Measurements from ENCODE around the gene MORC3. TPM values are rescaled to one million over a fixed set of nuclear protein-coding genes. Genes with fewer than 3 reads are reported as not detected.
A peak's percentile ranks its signal among the peaks of the same experiment; 100 is the strongest.

MORC3 gene
- total RNA-seq, 1 donor from 2014 or later: 68.7 TPM

DNA sequence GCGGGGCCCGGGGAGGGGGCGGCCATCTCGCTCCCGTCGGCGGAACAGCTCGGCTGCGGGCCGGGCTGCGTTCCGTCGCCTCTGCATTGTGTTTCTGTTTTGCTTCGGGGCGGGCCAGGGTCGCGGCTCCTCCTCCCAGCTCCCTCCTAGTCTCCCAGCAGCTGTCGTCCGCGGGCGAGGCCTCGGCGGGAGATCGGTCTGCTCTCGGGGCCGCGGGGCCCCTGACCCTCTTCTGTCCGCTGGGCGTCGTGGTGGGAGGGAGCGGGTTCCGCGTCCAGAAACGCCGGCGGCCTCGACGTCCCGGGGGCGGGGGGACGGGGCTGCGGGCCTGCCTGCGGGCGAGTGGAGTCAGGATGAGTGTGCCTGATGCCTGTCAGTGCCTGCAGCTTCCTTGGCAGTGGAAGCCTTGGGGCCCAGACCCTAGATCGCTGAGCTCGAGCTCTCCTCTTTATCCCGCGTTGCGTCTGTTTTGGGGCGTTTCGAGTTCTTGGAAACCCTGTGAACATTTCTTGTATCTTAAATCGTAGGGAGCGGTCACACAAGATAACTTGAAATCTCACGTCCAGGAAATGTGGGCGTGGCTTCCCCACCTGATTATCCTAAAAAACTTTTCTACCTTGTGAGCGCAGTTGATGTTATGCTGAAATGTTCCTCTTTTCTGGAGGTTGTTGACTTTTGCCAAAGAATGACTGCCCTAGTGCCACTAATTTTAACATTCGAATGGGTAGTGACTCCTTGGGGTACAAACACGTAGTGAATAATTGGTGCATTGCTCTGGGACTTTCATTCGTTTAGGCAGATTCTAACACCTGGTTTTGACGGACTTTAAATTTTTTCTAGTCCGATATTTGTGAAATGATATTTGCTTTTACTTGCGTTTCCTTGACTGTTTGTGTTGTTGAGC lies 676 bp downstream of the MORC3 start:
- Histone ChIP-seq H3K79me2 (ENCODE audit: low read depth) (peaks cover 54% of the 10 kb centered on the region), H3K27ac (peak overlapping the region; percentile 94)

DNA sequence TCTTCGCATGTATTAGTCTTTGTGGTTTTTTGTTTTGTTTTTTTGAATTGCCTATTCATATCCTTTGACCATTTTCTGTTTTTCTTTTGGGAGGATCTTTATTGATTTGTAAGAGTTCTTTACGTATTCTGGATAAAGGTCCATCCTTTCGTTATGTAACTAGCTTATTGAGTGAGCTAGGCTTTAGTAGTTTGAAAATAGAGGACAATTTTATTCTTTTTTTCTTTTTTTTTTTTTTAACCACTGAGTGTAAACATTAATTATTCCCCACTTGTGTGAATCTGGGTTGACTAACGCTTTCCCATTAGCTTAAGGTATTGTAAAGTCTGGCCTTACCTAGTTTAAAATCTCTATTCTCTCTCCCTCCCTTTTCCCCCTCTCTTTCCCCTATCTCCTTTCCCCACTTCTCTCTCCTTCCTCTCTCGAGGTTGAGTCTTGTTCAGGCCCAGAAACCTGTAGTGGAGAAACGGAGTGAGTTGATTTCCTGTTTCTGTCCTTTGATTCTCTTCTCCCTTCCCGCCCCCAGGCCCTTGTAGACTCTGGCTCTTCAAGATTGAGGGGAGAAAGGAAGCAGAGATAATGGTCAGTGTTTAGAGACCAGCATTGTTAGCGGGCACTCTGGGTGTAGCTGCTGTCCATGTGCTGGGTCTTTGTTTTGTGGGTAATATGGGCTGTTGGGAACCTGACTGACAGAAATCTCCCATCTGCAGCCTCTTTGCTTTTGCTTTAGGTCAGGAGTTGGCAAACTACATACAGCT lies 1.5 kb downstream of the MORC3 start:
- Histone ChIP-seq H3K27ac (peak overlapping the region; percentile 62), H3K4me2 (peak overlapping the region; percentile 92), H3K9ac (peak overlapping the region; percentile 80), H3K27me3 (no peaks in the 10 kb centered on the region), H3K36me3 (no peaks in the 10 kb centered on the region), H3K4me1 (peaks cover 13% of the 10 kb centered on the region), H3K9me3 (ENCODE audit: low read depth) (no peaks in the 10 kb centered on the region), H3F3A (ENCODE audit: low read depth) (peaks cover 26% of the 10 kb centered on the region), H3K79me2 (ENCODE audit: low read depth) (peaks cover 63% of the 10 kb centered on the region), H3K4me3 (peak overlapping the region; percentile 74), H2AFZ (replicated peaks) (no peak overlapping the region), H4K20me1 (ENCODE audit: low read depth) (peaks cover 34% of the 10 kb centered on the region)
- Mint-ChIP-seq H3K36me3 (peaks cover 24% of the 10 kb centered on the region), H3K4me1 (peaks cover 18% of the 10 kb centered on the region), H3K27me3 (ENCODE audit: insufficient read depth, low read depth) (peaks cover 4% of the 10 kb centered on the region), H3K4me3 (peak overlapping the region; percentile 97), H3K9me3 (peaks cover 4% of the 10 kb centered on the region), H3K27ac (peak overlapping the region; percentile 86)
- TF ChIP-seq, protein P1, sequence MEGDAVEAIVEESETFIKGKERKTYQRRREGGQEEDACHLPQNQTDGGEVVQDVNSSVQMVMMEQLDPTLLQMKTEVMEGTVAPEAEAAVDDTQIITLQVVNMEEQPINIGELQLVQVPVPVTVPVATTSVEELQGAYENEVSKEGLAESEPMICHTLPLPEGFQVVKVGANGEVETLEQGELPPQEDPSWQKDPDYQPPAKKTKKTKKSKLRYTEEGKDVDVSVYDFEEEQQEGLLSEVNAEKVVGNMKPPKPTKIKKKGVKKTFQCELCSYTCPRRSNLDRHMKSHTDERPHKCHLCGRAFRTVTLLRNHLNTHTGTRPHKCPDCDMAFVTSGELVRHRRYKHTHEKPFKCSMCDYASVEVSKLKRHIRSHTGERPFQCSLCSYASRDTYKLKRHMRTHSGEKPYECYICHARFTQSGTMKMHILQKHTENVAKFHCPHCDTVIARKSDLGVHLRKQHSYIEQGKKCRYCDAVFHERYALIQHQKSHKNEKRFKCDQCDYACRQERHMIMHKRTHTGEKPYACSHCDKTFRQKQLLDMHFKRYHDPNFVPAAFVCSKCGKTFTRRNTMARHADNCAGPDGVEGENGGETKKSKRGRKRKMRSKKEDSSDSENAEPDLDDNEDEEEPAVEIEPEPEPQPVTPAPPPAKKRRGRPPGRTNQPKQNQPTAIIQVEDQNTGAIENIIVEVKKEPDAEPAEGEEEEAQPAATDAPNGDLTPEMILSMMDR (IDR thresholded peaks at IDR 0.05): no peak
- TF ChIP-seq EZH2 (IDR thresholded peaks at IDR 0.05) (no peak), EZH2phosphoT487 (IDR thresholded peaks at IDR 0.05) (no peak)
- DNase-seq (ENCODE audit: low spot score): peak; percentile 68

More for the DNA sequence above, 676 bp downstream of the MORC3 start:
- Histone ChIP-seq H2AFZ (replicated peaks) (peak overlapping the region; percentile 84), H3K4me3 (peak overlapping the region; percentile 74), H3K27me3 (no peaks in the 10 kb centered on the region), H3K4me1 (peaks cover 13% of the 10 kb centered on the region), H3K9ac (peak overlapping the region; percentile 80), H3F3A (ENCODE audit: low read depth) (peaks cover 26% of the 10 kb centered on the region), H4K20me1 (ENCODE audit: low read depth) (peaks cover 30% of the 10 kb centered on the region), H3K36me3 (no peaks in the 10 kb centered on the region), H3K4me2 (peak overlapping the region; percentile 92), H3K9me3 (ENCODE audit: low read depth) (no peaks in the 10 kb centered on the region)
- DNase-seq (ENCODE audit: low spot score): no peak
- Mint-ChIP-seq H3K4me3 (peak overlapping the region; percentile 97), H3K4me1 (peaks cover 18% of the 10 kb centered on the region), H3K27me3 (ENCODE audit: insufficient read depth, low read depth) (peaks cover 4% of the 10 kb centered on the region), H3K27ac (peak overlapping the region; percentile 86), H3K36me3 (peaks cover 24% of the 10 kb centered on the region), H3K9me3 (peaks cover 4% of the 10 kb centered on the region)
- TF ChIP-seq EZH2phosphoT487 (IDR thresholded peaks at IDR 0.05) (no peak), EZH2 (IDR thresholded peaks at IDR 0.05) (no peak)
- TF ChIP-seq, protein P1 (IDR thresholded peaks at IDR 0.05): no peak

DNA sequence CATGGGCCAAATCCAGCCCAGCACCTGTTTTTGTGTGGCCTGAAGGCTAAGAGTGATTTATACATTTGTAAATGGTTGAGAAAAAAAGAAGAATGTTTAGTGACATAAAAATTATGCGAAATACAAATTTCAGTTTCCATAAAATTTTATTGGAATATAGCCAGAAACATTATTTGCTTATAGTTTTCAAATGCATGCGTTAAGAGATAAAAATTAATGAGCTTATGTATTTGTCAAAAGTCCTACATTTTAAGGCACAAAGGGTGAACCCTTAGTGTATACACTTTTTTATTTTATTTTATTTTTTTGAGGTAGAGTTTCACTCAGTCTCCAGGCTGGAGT lies 2.1 kb downstream of the MORC3 start:
- H3K79me2 ChIP-seq (ENCODE audit: low read depth): peaks cover 68% of the 10 kb centered on the region
- H3K9ac ChIP-seq: peak overlapping the region; percentile 80
- peak overlapping the region; percentile 92 for H3K4me2 ChIP-seq
- H3K27ac ChIP-seq: peak overlapping the region; percentile 62
- no peaks in the 10 kb centered on the region for H3K36me3 ChIP-seq
- H3K9me3 ChIP-seq (ENCODE audit: low read depth): no peaks in the 10 kb centered on the region
- H3K27me3 ChIP-seq: no peaks in the 10 kb centered on the region
- Mint-ChIP-seq H3K27me3 (ENCODE audit: insufficient read depth, low read depth) (peaks cover 4% of the 10 kb centered on the region), H3K4me3 (peak overlapping the region; percentile 97), H3K27ac (peak overlapping the region; percentile 28), H3K4me1 (peaks cover 18% of the 10 kb centered on the region), H3K9me3 (peaks cover 4% of the 10 kb centered on the region), H3K36me3 (peaks cover 24% of the 10 kb centered on the region)
- H4K20me1 ChIP-seq (ENCODE audit: low read depth): peaks cover 40% of the 10 kb centered on the region
- peak overlapping the region; percentile 74 for H3K4me3 ChIP-seq
- peaks cover 26% of the 10 kb centered on the region for H3F3A ChIP-seq (ENCODE audit: low read depth)
- no peak overlapping the region for H2AFZ ChIP-seq (replicated peaks)
- TF ChIP-seq, protein P1 (IDR thresholded peaks at IDR 0.05): no peak
- no peak for DNase-seq (ENCODE audit: low spot score)
- peaks cover 13% of the 10 kb centered on the region for H3K4me1 ChIP-seq

Measured in neural progenitor cell (in vitro differentiated cells).